HCT116 (cell line): ENCODE results near the gene NBPF15.
A peak's percentile ranks its signal among the peaks of the same experiment; 100 is the strongest.
"Not testable (repeated sequence)": the region's sequence is repeated elsewhere in the genome, so short reads cannot be mapped to it uniquely, and the experiment has no call there.

Experiments
- CTCF ChIP-seq, 3 experiments: fragments of 200-600 bp in 1 of 3; sonication (generic) in 1 of 3; IDR thresholded peaks in 2 of 3; conservative IDR thresholded peaks in 1 of 3; 2 replicates each; pipeline ENCODE4 v1.5.1; 2012 to 2017; ENCODE audit warnings: low read depth in 2 of 3, low read length in 2 of 3, antibody characterized with exemption in 1 of 3, borderline replicate concordance in 1 of 3, control low read depth in 1 of 3, mild to moderate bottlenecking in 1 of 3, mixed read lengths in 1 of 3, mixed run types in 1 of 3, moderate library complexity in 1 of 3; ENCODE audit not compliant: insufficient read depth in 1 of 3
- EZH2 ChIP-seq: fragments of 200-600 bp; sonication (generic); IDR thresholded peaks from 2 replicates; pipeline ENCODE4 v1.6.1; 2017; ENCODE audit warnings: antibody characterized with exemption, mixed run types
- POLR2AphosphoS5 ChIP-seq: IDR thresholded peaks from 2 replicates; pipeline ENCODE4 v1.6.1; 2011; ENCODE audit warnings: mild to moderate bottlenecking, low read depth, low read length, moderate library complexity
- SRF ChIP-seq: IDR thresholded peaks from 2 replicates; pipeline ENCODE4 v1.6.1; 2012; ENCODE audit warnings: low read depth

GRCh38 chr1:144439737-144440136 is 21.7 kb downstream of the NBPF15 start:
- peak in 1 of 3 experiments; percentile 23; a peak in 1 of 6 replicates for TF ChIP-seq CTCF (IDR thresholded peaks at IDR 0.05 in 2 of 3, conservative IDR thresholded peaks at IDR 0.05 in 1 of 3; ENCODE audit: borderline replicate concordance in 1 of 3, insufficient read depth in 1 of 3, low read depth in 2 of 3, low read length in 2 of 3)
- not testable (repeated sequence) for TF ChIP-seq SRF, POLR2AphosphoS5, EZH2
